ENCODE measurements around the gene CNPY2.
A peak's percentile ranks its signal among the peaks of the same experiment; 100 is the strongest.
"Not testable (repeated sequence)": the region's sequence is repeated elsewhere in the genome, so short reads cannot be mapped to it uniquely, and the experiment has no call there.

The CNPY2 gene

DNA sequence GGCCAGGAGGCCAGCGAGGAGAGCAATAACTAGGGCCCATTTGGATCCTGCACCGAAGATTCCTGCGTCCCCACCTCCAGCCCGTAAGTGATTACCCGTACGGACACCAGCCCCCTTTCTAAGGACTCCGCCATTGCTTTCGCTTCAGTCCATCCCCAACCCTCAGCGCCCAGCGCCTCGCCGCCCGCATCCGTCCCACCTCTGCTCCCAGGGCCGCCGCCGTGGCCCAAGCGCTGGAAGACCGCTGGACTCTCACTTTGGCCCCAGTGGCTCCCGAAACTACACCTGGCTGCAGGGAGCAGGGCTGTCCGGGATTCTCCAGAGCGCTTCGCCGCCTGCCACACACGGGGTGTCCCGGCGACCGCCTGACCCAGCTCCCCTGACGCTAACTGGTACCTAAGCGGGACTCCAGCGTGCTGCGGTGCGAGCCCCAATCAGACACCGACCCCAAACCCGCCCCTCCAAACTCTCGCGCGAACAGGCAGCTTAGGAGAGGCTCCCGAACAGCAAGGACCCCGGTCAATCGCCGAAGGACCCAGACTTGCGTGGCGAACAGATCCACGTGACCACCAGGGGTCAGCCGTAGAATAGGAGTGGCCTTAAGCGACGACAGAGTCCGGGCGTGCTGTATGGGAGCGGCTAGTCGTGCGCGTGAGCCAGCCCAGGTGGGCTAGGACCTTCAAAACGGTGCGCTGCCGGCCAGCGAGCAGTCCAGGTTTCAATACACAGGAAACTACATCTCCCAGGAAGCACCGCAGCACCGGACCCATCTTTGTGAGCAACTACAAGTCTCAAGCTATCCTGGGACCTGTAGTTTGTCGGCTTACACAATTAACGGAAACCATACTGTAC, at the start of gene CNPY2:
Gene CNPY2 (minus strand): TSS at position 367 of the 852 bp plus-strand sequence. CDS start 771 bp downstream, outside the sequence.
- peak; percentile 95 for DNase-seq

DNA sequence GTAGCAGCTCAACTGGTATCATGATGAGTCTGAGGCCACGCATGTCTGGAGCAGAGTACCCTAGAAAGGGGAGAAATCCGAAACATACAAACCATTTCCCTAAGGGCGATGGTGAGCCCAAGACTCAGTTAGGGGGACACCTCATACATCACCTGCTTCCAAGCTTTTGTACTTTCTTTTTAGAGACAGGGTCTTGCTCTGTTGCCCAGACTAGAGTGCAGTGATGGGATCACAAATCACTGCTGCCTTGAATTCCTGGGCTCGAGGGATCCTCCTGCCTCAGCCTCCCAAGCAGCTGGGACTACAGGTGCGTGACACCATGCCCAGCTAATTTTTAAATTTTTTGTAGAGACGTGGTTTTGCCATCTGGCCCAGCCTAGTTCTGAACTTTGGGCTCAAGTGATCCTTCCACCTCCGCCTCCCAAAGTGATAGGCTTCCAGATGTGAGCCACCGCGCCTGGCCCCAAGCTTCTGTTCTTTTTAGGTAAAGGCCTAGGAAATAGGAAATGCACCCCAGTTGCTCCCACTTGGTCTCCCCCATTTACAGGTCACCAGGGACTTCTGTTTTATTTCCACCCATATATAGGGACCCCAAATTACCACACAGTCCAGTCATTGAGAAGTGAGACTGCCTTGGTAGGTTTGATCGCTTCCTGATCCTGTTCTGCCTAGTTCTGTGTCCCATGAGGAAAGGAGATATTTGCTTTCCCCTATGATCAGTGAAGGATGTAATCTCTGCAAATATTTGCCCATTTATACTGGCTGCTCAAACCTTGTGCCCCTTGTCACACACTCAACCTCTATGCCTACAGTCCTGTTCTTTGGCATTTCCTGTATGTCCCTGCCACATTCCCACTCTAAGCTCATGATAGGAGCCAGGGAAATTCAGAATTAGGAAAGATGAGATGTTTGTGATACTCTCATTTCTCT, 46.6 kb upstream of the CNPY2 start, which contains the start of gene APOF:
Gene APOF (minus strand): TSS at position 728 of the 930 bp plus-strand sequence. CDS start 112 bp downstream, at position 616.
- no peak for DNase-seq

- no peak for DNase-seq
Measured at GRCh38 chr12:56361487-56362129, 45.8 kb upstream of the CNPY2 start.

GRCh38 chr12:56359851-56360767, 44.3 kb upstream of the CNPY2 start, which contains the start of gene STAT2:
STAT2 (minus strand) TSS chr12:56360107; CDS start chr12:56356571, 3,536 bp downstream.
- DNase-seq = peak; percentile 100

DNA sequence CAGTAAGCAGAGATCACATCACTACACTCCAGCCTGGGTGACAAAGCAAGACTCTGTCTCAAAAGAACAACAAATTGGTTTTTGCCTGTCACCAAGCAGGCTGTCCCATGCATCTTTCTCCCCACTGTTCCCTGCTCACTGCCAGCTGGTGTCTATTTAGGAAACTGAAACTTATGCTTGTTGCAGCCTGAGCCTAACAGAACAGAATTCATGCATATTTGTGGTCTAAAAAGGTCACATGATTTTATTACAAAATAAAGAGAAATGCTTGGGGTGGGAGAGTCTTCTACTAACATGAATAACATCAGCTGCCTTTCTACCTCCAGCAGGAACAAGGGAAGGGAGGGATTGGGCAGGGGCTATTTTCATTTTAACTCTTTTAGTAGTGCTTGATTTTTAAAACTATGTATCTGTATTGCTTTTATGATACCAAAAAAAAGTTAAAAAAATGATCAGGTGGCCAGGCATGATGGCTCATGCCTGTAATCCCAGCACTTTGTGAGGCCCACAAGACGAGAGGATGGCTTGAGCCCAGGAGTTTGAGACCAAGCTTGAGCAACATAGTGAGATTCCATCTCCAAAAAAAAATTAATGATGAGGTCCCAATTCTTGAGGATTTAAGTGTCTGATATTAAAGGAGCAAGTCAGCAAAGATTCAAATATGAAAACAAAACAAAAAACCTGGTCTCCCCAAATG, 43.2 kb upstream of the CNPY2 start:
- DNase-seq = peak; percentile 90

GRCh38 chr12:56351325-56351724, 35.5 kb upstream of the CNPY2 start:
- DNase-seq = no peak

DNA sequence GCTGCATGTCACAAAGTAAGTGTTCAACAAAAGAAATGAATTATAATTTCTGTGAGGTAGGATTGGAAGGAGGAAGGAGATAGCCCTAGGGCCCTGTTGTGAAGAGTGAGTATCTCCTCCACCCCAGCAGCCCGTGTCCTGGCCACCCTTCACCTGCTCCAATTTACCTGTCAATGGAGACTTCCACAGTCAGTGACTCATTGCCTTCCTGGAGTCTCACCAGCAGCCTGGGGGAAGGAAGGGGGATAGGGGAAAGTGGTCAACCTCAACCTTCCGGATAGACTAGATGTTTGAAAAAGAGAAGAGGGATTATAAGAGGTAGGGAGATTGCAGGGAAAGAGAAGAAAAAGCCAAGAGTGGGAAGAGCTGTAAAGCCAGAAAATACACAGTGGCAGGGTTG, 34.9 kb upstream of the CNPY2 start:
- DNase-seq = no peak

GRCh38 chr12:56348776-56349175, 33.0 kb upstream of the CNPY2 start:
- no peak for DNase-seq

DNA sequence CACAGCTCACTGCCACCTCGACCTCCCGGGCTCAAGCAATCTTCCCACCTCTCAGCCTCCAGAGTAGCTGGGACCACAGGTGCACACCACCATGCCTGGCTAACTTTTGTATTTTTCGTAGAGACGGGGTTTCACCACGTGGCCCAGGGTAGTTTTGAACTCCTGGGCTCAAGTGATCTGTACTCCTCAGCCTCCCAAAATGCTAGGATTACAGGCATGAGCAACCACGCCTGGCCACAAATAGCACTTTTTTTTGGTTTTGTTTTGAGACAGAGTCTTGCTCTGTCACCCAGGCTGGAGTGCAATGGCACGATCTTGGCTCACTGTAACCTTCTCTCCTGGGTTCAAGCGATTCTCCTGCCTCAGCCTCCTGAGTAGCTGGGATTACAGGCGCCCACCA, 31.5 kb upstream of the CNPY2 start:
- not testable (repeated sequence) for DNase-seq

GRCh38 chr12:56346675-56347074, 30.9 kb upstream of the CNPY2 start:
- DNase-seq = no peak

GRCh38 chr12:56342290-56342689, 26.5 kb upstream of the CNPY2 start:
- not testable (repeated sequence) for DNase-seq

- no peak for DNase-seq
Measured at GRCh38 chr12:56341616-56342015, 25.8 kb upstream of the CNPY2 start.

GRCh38 chr12:56339158-56339422, 23.3 kb upstream of the CNPY2 start:
- no peak for DNase-seq

DNA sequence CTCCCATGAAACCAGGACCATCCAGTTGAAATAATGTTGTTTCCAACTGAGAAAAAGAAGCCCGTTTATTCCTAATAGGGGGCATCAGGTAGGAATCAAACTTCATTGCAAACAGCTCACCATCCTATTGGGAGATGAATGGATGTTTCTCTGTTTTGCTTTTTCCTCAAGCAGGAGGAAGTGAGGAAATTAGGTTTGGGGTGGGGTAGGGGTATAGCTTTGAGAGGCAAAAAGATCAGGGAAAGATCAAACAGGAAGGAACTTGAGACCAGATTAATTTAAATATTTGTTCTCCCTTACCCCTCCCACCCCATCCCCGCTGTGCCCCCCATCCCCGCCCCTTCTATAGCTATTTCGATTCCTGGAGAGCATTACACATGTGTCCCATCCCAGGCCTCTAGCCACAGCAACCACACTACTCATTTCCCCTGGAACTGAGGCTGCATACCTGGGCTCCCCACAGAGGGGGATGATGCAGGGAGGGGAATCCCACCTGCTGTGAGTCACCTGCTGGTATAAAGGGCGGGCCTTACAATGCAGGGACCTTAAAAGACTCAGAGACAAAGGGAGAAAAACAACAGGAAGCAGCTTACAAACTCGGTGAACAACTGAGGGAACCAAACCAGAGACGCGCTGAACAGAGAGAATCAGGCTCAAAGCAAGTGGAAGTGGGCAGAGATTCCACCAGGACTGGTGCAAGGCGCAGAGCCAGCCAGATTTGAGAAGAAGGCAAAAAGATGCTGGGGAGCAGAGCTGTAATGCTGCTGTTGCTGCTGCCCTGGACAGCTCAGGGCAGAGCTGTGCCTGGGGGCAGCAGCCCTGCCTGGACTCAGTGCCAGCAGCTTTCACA, 22.7 kb upstream of the CNPY2 start, which contains the start of gene IL23A:
Gene IL23A (plus strand): TSS at position 577 of the 850 bp plus-strand sequence. CDS start 161 bp downstream, at position 738.
- peak; percentile 46 for DNase-seq

- peak; percentile 69 for DNase-seq
Measured at GRCh38 chr12:56337753-56338251, 22.0 kb upstream of the CNPY2 start.

DNA sequence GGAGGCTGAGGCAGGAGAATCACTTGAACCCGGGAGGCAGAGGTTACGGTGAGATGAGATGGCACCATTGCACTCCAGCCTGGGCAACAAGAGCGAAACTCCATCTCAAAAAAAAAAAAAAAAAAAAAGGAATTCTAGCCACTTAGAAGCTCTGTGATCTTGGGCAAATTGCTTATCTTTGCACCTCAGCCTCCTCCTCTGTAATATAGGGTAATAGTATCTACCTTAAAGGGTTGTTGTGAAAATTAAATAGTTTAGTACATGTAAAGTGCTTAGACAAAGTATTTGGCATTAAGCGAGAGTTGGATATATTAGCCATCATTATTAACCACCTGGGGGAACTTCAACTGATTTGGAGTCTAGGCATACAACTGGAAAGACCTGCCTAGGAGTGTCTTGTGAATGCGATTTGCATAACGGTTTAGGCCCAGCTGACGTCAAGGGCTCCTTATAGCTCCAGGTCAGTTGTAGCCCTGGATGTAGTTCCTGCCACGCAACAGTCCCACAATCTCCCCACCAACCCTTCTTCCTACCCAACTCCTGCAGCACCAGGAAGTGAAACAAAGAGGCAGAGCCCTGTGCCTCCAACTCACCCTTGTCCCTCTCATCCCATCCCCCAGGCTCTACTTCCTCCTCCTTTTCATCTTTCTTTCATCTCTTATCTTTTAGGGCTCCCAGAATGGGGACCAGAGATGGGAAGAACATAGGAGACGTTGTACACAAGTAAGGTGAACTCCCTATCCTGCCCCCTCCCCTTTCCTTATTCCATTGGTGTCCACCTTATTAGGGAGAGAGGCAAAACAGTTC, 20.8 kb upstream of the CNPY2 start:
- DNase-seq = peak; percentile 99

- DNase-seq = not testable (repeated sequence)
Measured at GRCh38 chr12:56335527-56335926, 19.7 kb upstream of the CNPY2 start.

GRCh38 chr12:56334490-56334793, 18.7 kb upstream of the CNPY2 start:
- DNase-seq = no peak
